ENCODE data around the gene XXYLT1. TPM values are rescaled to one million over a fixed set of nuclear protein-coding genes. Genes with fewer than 3 reads are reported as not detected.

Gene XXYLT1
- total RNA-seq, 4 donors from 2014 or later: 7.5 to 19.4 (median 10.6) TPM

DNA sequence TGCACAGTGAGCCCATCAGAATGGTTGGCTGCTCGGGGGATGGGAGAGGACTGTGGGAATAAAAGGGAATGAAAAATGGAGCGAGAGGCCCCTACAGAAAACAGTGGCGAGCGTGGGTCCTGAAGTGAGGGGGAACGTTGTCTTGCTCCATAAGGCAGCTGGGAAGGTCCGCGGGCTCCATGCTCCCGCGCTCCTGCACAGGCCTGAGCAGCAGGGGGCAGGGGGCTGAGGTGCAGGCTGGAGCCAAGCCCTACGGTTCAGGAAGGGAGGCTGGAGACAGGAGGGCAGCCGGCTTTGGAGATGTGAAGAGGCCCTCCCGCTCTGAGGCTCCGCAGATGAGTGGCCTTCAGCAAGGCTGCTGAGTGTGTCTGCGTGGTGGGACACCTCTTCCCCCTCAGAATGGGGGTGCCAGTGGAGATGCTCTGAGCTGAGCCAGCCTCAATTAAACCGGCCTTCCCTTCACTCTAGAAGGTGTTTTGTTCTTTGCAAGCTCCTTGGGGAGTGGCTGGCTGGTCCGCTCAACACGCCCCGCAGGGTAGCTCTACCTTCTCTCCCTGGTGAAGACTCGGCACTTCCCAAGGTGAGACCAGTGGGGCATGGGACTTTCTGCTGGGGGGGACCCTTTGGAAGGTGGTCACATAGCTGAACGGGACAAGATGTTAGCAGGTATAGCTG is 208.0 kb downstream of the XXYLT1 start:
- TF ChIP-seq, protein P1, sequence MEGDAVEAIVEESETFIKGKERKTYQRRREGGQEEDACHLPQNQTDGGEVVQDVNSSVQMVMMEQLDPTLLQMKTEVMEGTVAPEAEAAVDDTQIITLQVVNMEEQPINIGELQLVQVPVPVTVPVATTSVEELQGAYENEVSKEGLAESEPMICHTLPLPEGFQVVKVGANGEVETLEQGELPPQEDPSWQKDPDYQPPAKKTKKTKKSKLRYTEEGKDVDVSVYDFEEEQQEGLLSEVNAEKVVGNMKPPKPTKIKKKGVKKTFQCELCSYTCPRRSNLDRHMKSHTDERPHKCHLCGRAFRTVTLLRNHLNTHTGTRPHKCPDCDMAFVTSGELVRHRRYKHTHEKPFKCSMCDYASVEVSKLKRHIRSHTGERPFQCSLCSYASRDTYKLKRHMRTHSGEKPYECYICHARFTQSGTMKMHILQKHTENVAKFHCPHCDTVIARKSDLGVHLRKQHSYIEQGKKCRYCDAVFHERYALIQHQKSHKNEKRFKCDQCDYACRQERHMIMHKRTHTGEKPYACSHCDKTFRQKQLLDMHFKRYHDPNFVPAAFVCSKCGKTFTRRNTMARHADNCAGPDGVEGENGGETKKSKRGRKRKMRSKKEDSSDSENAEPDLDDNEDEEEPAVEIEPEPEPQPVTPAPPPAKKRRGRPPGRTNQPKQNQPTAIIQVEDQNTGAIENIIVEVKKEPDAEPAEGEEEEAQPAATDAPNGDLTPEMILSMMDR (IDR thresholded peaks at IDR 0.05; ENCODE audit: low read depth): no peak

DNA sequence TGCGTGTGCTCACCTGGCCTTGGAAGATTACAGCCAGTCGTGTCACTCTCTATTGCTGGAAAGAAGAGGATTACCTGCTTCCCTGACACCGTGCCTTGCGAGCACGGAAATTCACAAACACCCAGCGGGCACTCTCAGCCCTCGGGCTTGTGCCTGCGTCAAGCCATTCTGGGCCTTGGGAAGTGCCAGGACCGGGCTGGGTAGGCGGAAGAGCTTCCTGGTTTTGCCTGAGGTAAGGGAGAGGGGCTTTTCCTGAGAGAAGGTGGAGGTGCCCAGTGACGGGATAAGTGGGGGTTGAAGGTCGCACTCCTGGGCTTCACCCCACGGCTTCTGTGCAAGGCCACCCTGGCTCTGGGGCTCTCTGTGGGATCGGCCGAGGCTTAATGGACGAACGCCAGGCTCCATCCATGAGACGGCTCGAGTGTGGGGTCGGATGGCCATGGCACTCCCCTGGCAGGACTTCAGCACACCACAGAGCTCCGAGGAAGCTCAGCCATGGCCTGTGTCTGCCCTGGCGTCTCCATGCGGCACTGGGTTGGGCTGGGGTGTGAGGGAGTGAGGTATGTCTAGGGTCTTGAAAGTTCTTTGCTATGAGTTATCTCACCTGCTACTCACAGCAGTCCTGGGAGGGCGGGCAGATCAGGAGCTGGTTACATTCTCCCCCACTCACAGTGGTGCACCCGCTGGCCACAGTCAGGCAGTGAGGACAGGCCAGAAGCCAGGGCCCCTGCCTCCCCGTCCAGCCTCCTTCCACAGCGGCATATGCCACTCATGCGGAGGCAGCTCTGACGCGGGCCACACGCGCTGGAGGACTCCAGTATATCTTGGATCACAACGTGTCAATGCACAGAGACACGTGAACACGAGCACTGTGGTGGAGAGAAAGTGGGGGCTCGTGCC is 209.0 kb downstream of the XXYLT1 start:
- TF ChIP-seq, protein P1 (IDR thresholded peaks at IDR 0.05; ENCODE audit: low read depth): no peak

DNA sequence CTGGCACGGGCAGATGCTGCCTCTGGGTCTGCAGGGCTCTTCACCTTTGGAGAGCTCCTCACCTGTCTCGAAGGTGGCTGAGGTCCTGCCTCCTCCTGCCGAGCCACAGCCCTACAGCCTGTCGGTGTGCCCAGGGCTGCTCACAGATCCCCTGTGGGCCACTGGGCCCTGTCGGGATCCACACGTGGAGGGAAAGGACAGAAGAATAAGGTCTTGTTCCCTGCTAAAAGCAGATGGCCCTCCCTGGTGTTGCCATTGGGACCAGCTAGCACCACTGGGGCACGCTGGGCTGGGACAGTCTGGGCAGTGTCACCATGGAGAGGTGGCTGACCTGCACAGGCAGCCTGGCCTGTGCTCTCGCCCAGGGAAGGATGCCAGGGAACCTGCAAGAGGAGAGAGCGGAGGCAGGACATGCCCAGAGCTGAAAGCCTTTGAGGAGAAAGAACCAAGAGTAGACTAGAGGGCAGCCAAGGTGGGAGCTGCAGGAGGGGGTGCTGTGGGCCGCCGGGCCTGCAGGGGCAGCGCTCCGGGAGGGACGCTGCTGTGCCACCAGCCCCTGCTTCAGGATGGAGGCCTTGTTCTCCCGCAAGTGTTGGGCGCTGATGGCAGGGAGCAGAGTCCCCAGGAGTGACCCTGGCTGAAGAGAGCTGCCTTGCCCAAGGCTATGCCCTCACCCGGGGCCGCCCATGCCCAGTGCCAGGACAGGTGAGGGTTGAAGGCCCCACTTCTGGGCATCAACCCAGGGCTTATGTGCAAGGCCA is 210.2 kb downstream of the XXYLT1 start:
- TF ChIP-seq, protein P1 (IDR thresholded peaks at IDR 0.05; ENCODE audit: low read depth): no peak

DNA sequence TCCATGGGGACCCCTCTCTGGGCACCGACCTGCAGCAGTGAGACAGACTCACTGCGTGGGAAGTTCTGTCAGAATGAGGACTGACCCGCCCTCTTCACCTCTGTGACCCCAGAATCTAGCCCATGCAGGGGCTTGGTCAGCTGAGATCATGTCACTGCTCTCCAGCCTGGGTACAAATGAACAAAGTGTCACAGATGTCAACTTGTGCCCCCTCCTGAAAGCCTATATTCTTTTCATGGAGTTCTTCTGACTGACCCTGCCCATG is 210.8 kb downstream of the XXYLT1 start:
- TF ChIP-seq, protein P1 (IDR thresholded peaks at IDR 0.05; ENCODE audit: low read depth): no peak

DNA sequence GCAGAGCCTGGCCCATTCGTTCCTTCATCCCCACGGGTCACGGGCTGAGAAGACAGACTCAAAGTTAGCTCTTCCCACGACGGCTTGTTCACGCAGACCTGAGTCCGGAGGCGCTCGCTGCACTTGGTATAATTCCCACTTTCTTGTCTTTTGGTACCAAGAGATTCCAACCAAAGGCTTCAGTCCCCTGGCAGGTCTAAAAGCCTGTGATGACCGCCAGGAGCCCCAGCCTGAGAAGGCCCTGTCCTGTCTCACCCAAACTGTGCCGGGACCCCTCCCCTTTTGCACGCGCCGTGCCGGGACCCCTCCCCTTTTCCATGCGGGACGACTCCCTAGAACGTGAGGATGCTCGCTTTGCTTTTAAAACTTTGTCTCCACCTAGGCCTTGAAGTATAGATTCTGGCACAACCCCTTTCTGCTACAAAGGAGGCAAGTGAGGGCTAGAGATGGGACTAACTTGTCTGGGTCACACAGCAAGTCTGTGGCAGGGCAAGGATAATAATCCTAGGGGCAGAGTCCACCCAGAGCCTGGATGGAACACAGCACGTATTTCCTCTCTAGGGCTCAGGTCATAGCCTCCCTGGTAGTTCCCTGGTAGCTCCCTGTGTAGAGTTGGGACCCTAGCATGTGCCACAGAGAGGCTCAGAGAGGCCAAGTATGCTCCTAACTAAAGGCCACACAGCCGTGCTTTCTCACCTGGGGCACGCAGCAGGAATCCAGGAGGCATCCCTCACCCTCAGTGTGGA is 211.3 kb downstream of the XXYLT1 start:
- TF ChIP-seq, protein P1 (IDR thresholded peaks at IDR 0.05; ENCODE audit: low read depth): no peak

DNA sequence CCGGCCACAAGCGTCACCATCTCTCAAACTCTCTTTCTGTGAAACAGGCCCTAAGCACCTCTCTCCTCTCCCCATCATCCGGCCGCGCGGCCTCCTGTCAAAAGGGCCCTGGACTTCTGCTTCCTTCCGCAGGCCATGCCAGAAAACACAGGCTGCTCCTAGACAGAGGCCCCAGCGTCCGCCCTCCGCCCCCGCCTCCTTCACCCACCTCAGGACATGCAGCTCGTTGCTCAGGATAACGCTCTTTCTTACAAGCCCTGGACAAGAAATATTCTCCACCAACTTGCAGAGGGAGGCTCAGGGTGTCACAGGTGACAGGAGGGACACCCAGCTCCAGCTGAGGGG is 212.0 kb downstream of the XXYLT1 start:
- TF ChIP-seq, protein P1 (IDR thresholded peaks at IDR 0.05; ENCODE audit: low read depth): no peak
